Measurements from ENCODE around the gene DNAJC18. TPM values are rescaled to one million over a fixed set of nuclear protein-coding genes. Genes with fewer than 3 reads are reported as not detected.
"Not testable (repeated sequence)": the region's sequence is repeated elsewhere in the genome, so short reads cannot be mapped to it uniquely, and the experiment has no call there.

DNAJC18 gene
- total RNA-seq, result 8.4 TPM
- long read RNA-seq, full-length matches to known transcripts, result 5 of 11 reads
- long read RNA-seq, partial matches to known transcripts, result 2 of 11 reads
- long read RNA-seq, other reads (novel, unspliced or antisense), result 4 of 11 reads

- peak; percentile 97 for DNase-seq (ENCODE audit: low spot score)
Observed at GRCh38 chr5:139439013-139439903, at the start of gene DNAJC18. TSS of gene DNAJC18 (minus strand) at chr5:139439525. CDS start at chr5:139439445, 80 bp downstream.

GRCh38 chr5:139488260-139488659 lies 48.9 kb upstream of the DNAJC18 start:
- no peak for DNase-seq (ENCODE audit: low spot score)

GRCh38 chr5:139486201-139486600 lies 46.9 kb upstream of the DNAJC18 start:
- DNase-seq (ENCODE audit: low spot score), result no peak

GRCh38 chr5:139482890-139483208 lies 43.5 kb upstream of the DNAJC18 start:
- DNase-seq (ENCODE audit: low spot score), result not testable (repeated sequence)

GRCh38 chr5:139482050-139482889 lies 42.9 kb upstream of the DNAJC18 start, which contains the start of gene STING1:
TSS of gene STING1 (minus strand) at chr5:139482758. CDS start at chr5:139481704, 1,054 bp downstream.
- DNase-seq (ENCODE audit: low spot score), result no peak

- no peak for DNase-seq (ENCODE audit: low spot score)
Observed at GRCh38 chr5:139481580-139482049, 42.3 kb upstream of the DNAJC18 start.

- no peak for DNase-seq (ENCODE audit: low spot score)
Observed at GRCh38 chr5:139481122-139481533, 41.8 kb upstream of the DNAJC18 start.

- not testable (repeated sequence) for DNase-seq (ENCODE audit: low spot score)
Observed at GRCh38 chr5:139479729-139480128, 40.4 kb upstream of the DNAJC18 start.

GRCh38 chr5:139478657-139479423 lies 39.5 kb upstream of the DNAJC18 start:
- DNase-seq (ENCODE audit: low spot score), result not testable (repeated sequence)

GRCh38 chr5:139475865-139476617 lies 36.7 kb upstream of the DNAJC18 start:
- no peak for DNase-seq (ENCODE audit: low spot score)

- no peak for DNase-seq (ENCODE audit: low spot score)
Observed at GRCh38 chr5:139474890-139475791, 35.8 kb upstream of the DNAJC18 start.

- no peak for DNase-seq (ENCODE audit: low spot score)
Observed at GRCh38 chr5:139473565-139473964, 34.2 kb upstream of the DNAJC18 start.

GRCh38 chr5:139473105-139473504 lies 33.8 kb upstream of the DNAJC18 start:
- DNase-seq (ENCODE audit: low spot score), result no peak

GRCh38 chr5:139472386-139473030 lies 33.2 kb upstream of the DNAJC18 start:
- DNase-seq (ENCODE audit: low spot score), result no peak

- no peak for DNase-seq (ENCODE audit: low spot score)
Observed at GRCh38 chr5:139470821-139471300, 31.5 kb upstream of the DNAJC18 start, which contains the start of gene SMIM33. TSS of gene SMIM33 (plus strand) at chr5:139471004. CDS start at chr5:139471122, 118 bp downstream.

GRCh38 chr5:139468421-139468931 lies 29.2 kb upstream of the DNAJC18 start:
- no peak for DNase-seq (ENCODE audit: low spot score)

- no peak for DNase-seq (ENCODE audit: low spot score)
Observed at GRCh38 chr5:139462586-139463276, 23.4 kb upstream of the DNAJC18 start, which contains the start of gene ECSCR. TSS of gene ECSCR (minus strand) at chr5:139462743. CDS start at chr5:139462670, 73 bp downstream.
